ENCODE data around the gene RNF135.
"Not testable (repeated sequence)": the region's sequence is repeated elsewhere in the genome, so short reads cannot be mapped to it uniquely, and the experiment has no call there.

Gene RNF135

DNA sequence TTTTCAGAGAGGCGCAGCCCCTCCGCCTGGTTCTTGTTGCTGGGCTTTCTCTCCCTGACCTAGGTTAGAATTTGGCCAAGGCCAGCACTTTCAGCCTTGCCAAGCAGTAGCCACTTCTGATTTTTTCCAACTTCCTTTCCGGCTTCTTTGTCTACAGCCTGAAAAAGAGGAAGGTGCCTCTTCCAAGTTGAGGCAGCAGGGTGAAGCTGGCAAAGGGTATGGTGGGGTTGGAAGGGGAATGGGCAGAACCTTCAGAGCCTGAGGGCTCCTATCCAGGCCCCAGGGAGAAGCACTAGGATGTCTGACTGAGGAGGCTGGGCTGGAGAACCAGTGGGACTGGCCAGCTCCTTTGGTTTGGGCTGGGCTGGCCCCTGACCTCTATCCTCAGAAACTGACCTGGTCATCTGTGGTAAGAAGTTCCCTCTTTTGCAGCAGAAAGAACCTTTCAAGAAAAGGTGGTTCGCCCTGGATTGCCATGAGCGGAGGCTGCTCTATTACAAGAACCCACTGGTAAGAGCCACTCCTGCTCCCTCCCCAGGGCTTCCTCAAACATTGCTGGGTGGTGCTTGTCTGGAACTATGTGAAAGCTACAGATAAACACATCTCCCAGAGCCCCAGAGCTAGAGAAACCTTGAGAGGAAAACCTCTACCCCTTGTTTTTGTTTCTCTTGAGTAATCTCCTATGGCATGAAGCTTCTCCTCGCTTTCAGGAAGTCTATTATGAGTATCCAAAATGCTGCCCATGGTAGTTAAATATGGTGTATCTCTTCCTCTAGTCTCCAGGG lies 16.6 kb upstream of the RNF135 start:
- DNase-seq (ENCODE audit: low read depth in 1 of 2, low spot score in 1 of 2): no peak

DNA sequence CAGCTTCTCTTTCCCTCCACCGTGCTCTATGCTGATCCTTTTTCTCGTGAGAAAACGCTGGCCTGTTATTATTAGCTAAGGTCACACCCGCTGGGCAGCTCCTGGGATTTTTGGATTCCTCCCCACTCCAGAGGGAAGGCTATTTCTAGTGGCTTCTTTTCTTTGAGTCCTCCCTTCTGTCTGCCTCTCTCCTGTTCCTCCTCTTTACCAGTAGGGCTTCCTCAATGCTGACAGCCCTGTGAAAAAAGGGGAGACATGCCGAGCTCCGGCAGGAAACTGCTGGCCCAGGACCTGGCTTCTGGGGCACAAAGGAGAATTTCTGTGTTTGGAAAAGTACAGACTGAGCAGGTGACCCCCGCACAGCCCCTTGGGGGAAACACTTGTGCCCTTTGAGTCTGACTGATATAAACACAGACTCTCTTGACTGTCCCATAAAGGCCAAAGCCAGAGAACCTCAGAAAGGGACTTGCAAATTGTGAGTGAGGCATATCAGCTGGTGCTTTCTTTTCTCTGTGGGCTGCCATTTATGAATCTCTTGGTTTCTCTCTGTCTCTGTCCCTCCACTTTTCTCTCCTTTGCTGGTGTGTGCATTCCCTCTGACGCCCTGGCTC lies 14.0 kb upstream of the RNF135 start:
- DNase-seq (ENCODE audit: low read depth in 1 of 2, low spot score in 1 of 2): no peak

DNA sequence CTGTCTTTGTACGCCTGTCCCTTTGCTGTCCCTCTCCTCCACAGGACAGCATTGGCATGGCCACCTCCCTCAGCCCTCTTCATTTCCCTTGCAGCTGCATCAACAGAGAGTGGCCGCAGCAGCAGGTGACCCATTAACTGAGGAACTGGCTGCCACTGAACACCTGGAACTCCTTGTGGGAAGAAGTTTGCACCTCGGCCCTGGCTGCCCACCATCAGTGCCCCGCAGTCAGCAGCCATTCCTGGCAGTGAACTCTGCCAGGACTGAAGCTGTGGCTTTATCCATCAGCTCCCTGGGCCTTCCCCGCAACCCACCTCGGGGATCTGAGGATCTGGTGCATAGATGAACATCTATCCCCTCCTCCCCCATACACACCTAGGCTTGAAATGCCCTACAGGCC lies 13.1 kb upstream of the RNF135 start:
- no peak for DNase-seq (ENCODE audit: low read depth in 1 of 2, low spot score in 1 of 2)

DNA sequence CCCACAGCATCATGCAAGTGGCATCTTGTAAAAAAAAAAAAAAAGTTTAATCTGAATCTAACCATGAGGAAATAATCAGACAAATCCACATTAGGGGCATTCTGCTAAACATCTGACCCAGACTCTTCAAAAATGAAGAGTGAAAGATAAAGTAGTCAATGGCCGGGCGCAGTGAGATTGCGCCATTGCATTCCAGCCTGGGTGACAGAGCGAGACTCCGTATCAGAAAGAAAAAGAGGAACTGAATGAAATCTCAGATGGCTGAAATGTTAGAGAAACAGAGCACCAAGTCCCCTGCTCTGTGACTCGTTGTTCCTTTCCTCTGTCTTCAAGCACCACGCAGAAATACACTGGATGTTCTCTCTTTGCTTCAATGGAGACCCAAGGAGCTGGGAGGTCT lies 12.7 kb upstream of the RNF135 start:
- DNase-seq (ENCODE audit: low read depth in 1 of 2, low spot score in 1 of 2): no peak

DNA sequence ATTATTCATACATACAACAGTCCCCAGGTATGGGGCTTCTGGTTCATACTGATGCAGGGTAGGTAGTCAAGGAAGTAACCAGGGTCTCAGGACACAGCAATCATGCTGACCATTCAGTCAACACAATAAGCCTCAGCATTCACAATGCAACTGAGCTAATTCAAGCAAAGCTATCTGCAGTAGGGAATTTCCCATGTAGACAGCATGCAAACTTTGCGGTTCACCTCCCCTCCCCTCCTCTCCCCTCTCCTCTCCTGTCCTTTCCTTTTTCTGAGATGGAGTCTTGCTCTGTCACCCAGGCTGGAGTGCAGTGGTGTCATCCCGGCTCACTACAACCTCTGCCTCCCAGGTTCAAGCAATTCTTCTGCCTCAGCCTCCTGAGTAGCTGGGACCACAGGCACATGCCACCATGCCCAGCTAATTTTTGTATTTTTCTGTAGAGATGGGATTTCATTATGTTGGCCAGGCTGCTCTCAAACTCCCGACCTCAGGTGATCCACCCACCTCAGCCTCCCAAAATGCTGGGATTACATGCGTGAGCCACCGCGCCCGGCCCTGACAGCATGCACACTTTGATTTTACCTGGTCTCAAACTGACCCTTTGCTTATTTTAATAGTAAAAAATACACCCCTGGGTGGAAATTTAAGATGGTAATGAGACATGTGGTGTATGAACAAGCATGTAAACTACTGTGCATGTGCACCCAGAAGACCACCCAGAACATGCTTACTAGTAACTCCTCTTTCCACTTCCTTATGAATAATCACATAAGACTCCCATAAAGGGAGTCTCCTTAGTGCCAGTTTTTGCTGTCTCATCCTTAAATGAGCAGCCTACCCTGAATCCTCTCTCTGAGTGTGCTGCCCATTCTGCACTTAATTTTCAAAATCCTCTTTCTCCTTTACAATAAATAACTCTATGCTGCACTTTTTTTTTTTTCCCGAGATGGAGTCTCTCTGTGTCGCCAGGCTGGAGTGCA lies 9.3 kb upstream of the RNF135 start:
- DNase-seq (ENCODE audit: low read depth in 1 of 2, low spot score in 1 of 2): no peak

DNA sequence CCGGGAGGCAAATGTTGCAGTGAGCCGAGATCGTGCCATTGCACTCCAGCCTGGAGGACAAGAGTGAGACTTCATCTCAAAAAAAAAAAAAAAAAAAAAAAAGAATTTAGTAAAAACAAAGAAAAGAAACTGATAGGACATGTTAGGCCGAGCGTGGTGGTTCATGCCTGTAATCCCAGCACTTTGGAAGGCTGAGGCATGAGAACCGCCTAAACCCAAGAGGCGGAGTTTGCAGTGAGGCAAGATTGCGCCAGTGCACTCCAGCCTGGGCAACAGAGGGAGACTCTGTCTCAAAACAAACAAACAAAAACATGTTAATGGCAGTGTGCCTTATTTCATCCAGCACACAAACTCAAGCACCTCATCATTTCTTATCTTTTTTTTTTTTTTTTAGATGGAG lies 6.5 kb upstream of the RNF135 start:
- DNase-seq (ENCODE audit: low read depth in 1 of 2, low spot score in 1 of 2): not testable (repeated sequence)

DNA sequence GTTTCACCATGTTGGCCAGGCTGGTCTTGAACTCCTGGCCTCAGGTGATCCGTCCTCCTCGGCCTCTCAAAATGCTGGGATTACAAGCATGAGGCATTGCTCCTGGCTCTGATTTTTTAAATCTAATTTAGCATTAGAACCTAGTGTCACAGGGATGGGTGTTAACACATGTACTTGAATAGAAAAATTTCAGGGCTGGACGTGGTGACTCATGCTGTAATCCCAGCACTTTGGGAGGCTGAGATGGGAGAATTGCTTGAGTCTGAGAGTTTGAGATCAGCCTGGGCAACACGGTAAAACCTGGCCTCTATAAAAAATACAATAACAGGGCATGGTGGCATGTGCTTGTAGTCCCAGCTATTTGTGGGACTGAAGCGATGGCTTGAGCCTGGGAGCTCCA lies 6.0 kb upstream of the RNF135 start:
- no peak for DNase-seq (ENCODE audit: low read depth in 1 of 2, low spot score in 1 of 2)

DNA sequence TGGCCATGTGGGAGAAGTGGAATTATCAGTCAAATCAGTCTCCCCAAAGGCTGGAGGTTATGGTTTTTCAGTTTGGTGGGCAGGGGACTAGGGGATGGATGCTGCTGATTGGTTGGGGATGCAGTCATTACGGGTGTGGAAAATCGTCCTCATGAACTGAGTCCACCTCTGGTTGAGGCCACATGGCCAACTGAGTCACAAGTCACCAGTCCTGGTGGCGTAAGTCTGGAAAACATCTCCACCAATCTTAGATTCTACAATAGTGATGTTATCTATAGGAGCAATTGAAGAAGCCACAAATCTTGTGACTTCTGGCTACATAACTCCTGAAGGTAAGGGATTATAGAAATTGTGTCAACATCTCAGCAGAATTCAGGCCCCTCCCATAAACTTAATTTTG lies 5.2 kb upstream of the RNF135 start:
- DNase-seq (ENCODE audit: low read depth in 1 of 2, low spot score in 1 of 2): no peak

DNA sequence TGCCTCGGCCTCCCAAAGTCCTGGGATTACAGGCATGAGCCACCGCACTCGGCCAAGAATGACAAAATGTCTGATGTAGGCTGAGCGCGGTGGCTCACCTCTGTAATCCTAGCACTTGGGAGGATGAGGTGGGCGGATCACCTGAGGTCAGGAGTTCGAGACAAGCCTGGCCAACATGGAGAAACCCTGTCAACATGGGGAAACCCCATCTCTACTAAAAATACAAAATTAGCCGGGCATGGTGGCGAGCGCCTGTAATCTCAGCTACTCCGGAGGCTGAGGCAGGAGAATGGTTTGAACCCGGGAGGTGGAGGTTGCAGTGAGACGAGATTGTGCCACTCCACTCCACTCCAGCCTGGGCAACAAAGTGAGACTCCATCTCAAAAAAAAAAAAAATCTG lies 2.9 kb upstream of the RNF135 start:
- DNase-seq (ENCODE audit: low read depth in 1 of 2, low spot score in 1 of 2): not testable (repeated sequence)

DNA sequence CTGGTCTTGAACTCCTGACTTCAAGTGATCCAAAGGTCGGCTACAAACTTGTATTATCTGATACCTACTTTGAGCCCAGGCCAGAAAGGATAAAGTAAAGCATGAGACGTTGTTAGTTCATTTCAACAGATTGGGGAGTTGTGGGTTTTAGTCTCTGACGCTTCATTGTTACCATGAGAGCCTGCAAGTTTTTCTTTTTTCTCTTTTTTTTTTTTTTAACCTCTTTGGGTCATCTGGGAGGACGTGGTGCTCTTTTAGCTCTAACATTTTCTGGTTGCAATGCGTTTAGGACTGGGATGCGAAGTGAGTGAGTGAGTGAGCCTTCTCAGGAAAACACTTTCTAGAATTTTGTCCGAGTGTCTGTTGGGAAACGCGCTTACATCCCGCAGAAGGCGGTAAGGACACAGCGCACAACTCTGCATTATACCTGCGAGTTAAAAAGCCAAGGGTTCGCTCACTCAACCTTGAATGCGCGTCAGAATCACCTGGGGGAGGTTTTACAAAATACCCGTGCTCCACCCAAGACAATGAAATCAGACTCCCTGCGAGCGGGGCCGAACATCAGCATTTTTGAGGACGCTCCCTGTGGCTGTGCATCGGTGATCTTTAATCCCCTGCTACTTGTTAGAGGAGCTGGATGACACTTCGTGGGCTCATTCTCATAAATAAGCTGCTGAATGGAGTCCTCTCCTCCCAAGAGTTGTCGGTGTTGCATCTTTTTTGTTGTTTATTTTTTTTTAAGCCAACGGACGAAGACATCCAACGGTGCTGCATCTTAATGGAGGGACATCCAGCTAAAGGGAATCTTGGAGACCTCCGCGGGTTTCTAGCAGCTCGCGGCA lies 629 bp upstream of the RNF135 start:
- DNase-seq (ENCODE audit: low read depth in 1 of 2, low spot score in 1 of 2): no peak

DNA sequence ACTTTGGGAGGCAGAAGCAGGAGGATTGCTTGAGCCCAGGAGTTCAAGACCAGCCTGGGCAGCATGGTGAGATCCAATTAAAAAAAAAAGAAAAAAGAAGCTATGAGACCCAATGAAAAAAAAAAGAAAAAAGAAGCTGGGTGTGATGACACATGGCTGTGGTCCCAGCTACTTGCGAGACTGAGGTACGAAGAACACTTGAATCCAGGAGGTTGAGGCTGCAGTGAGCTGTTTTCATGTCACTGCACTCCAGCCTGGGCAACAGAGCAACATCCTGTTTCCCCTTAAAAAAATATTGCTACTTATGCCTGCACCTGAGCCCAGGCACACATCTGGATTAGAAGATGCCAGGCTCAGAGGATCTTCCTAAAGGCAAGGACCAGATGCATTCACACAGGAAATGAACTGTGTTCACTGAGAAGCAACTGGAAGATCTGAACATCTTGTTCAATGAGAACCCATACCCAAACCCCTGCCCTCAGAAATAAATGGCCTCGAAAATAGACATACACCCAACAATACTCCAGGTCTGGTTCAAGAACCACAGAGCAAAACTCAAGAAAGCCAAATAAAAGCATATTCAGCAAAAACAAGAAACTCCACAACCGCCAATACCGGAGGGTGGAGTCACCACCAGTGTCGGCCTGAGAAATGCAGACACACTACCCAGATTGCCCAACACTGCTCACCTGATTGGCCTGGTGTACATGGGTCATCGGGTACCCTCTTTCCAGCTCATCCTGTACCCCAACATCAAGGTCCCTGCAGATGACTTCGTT lies 4.4 kb downstream of the RNF135 start:
- no peak for DNase-seq (ENCODE audit: low read depth in 1 of 2, low spot score in 1 of 2)

DNA sequence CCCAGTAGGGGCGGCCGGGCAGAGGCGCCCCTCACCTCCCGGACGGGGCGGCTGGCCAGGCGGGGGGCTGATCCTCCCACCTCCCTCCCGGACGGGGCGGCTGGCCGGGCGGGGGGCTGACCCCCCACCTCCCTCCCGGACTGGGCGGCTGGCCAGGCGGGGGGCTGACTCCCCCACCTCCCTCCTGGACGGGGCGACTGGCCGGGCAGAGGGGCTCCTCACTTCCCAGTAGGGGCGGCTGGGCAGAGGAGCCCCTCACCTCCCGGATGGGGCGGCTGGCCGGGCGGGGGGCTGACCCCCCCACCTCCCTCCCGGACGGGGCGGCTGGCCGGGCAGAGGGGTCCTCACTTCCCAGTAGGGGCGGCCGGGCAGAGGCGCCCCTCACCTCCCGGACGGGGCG lies 9.1 kb downstream of the RNF135 start:
- not testable (repeated sequence) for DNase-seq (ENCODE audit: low read depth in 1 of 2, low spot score in 1 of 2)

DNA sequence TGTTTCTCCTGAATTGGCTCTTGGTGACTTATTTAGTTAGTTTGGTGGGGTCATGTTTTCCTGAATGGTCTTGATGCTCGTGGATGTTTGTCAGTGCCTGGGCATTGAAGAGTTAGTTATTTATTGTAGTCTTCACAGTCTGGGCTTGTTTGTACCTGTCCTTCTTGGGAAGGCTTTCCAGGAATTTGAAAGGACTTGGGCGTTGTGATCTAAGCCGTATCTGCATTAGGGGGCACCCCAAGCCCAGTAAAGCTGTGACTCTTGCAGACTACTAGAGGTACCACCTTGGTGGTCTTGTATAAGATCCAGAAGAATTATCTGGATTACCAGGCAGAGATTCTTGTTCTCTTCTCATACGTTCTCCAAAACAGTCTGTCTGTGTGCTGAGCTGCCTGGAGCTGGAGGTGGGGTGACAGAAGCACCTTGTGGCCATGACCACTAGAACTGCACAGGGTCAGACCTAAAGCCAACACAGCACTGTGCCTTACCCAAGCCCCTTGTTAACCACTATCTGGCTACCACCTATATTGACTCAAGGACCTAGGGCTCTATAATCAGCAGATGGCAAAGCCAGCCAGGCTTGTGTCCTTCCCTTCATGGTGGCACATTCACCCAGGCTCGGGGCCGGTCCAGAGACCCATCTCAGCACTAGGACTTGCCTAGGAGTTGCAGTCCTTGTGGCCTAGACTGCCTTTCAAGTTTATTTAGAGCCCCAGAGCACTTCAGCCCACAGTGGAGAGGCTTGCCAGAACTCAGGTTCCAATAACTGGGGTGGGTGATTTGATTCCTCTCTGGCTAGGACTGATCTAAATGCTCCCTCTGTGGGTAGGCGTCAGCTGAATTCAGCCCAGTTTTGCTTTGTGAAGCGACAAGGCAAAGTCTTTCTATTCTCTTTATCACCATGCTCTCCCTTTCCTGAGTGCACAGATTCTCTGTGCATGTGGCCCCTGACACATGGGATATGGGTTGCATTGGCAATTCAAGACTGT lies 11.0 kb downstream of the RNF135 start:
- no peak for DNase-seq (ENCODE audit: low read depth in 1 of 2, low spot score in 1 of 2)

DNA sequence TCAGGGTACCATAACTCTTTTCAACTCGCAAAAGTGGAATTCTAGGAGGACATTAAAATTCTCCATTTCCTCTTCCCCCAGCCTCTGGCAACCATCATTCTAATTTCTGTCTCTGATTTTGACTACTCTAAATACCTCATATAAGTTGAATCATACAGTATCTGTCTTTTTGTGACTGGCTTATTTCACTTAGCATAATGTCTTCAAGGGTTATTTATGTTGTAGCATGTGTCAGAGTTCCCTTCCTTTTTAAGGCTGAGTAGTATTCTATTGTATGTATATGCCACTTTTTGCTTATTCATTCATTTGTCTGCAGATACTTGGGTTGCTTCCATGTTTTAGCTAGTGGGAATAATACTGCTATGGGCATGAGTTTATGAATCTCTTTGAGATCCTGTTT lies 12.0 kb downstream of the RNF135 start:
- DNase-seq (ENCODE audit: low read depth in 1 of 2, low spot score in 1 of 2): no peak

DNA sequence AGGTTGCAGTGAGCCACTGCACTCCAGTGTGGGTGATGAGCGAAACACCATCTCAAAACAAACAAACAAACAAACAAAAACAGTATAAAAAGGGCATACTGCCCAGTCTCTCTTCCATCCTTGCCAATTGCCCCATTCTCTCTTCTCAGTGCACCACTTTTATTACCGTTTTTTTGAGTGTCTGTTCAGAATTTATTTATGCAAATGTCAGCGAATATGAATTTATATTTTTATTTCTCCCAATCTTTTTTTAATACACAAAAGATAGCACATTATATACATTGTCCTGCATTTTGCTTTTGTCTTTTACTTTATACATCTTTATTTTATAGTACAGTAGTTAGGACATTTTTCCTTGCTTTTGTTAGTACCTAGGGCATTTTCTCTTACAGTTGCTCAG lies 19.6 kb downstream of the RNF135 start:
- DNase-seq (ENCODE audit: low read depth in 1 of 2, low spot score in 1 of 2): no peak

DNA sequence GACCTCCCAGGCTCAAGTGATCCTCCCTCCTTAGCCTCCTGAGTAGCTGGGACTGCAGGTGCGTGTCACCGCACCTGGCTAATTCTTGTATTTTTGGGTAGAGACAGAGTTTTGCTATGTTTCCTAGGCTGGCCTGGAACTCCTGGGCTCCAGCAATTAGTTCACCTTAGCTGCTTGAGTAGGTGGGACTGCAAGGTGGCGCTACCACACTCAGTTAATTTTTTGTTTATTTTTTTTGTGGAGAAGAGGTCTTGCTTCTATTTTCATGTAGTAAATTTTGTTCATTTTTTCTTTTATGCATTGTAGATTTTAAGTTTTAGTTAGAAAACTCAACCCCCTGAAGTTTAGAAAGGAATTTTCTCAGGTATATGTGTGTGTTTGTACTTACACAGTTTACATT lies 21.7 kb downstream of the RNF135 start:
- DNase-seq (ENCODE audit: low read depth in 1 of 2, low spot score in 1 of 2): no peak

DNA sequence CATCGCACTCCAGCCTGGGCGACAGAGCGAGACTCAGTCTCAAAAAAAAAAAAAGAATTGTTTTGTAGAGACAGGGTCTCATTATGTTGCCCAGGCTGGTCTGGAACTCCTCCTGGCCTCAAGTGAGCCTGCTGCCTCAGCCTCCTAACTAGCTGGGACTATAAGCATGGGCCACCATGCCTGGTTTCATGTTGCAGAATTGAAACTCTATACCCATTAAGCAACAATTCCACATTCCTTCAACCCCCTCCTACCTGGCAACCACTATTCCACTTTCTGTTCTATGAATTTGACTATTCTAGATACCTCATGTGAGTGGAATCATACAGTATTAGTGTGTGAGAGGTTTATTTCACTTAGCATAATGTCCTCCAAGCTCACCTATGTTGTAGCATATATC lies 24.5 kb downstream of the RNF135 start:
- DNase-seq (ENCODE audit: low read depth in 1 of 2, low spot score in 1 of 2): no peak

DNA sequence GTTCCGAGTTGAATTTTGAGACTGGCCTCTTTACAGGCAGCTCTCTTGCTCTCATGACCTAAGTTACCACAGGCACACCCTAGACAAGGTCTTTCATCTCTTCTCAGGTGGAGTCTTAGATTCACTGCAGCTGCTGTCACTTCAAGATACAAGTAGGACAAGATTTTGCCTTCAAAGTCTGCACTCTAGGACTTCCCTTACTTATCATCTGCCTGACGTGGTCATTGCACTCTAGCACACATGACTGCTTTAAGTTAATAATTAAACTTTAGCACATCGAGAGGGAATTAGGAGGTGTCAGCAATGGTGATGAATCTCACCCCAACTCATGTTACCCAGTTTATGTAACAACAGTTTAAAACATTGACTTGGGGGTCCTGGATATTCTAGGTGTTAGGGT lies 25.6 kb downstream of the RNF135 start:
- DNase-seq (ENCODE audit: low read depth in 1 of 2, low spot score in 1 of 2): no peak

DNA sequence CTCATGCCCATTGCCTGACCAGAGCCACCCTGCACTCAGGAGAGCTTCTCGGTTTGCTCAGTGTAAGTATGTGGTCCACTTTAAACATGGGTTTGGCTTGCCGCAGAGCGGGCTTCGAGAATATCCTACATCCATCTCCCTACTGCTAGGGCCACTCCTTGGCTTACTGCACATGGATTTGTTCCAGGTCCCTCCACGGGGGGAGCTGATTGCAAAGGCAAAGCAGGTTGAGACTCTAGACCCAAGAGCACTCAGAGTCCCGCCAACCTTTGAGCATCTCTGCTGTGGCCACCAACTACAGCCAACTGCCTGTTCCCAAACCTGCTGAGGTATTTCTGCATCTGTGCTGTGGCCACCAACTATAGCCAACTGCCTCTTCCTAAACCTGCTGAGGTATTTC lies 26.4 kb downstream of the RNF135 start:
- DNase-seq (ENCODE audit: low read depth in 1 of 2, low spot score in 1 of 2): no peak
